Stimulated activated CD4-positive, alpha-beta T cell treated with anti-CD3 and anti-CD28 coated beads, Interleukin-4, amount 100 ng/mL, for 1 hour (primary cell): ENCODE results near the gene TBX2.
"Not testable (repeated sequence)": the region's sequence is repeated elsewhere in the genome, so short reads cannot be mapped to it uniquely, and the experiment has no call there.

Experiments used
- DNase-seq: peaks from one replicate; pipeline ENCODE4 v3.0.0-alpha.2; 2020

The TBX2 gene

DNA sequence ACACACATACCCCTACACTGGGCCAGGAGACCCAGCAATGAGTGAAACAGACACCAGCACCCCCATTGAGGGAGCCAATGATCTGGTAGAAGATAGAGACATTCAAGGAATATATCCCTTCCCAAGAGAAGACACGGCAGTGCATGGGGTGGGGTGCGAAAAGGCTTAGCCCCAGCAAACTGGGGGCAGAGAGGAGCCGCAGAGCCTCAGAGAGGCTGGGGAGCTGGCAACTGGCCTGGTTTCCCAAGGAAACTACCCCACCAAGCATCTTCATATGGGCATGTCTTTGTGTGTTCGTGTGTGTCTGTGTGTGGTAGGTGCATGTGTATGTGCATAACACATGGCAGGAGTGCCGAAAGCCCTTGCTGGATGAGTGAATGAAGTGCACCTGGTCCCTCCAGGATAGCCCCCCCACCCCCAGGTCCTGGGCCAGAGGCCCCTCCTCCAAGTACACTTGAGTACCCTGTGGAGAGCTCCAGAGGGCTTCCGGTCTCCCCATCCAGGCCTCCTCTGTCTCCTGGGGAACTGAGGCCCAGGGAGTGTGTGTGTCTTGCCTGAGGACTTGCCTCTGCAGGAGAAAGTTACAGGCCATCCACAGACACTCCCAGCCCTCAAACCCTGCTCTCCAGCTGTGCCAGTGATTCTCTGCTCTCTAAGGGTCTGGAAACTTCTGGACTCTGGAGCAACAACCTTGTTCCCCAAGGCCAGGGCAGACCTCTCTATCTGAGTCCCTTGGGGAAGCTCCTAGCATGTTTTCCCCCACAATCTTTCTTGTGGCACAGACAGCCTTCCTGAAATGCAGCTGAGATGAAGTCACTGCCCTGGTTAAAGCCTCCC lies 15.9 kb downstream of the TBX2 start:
- no peak for DNase-seq

DNA sequence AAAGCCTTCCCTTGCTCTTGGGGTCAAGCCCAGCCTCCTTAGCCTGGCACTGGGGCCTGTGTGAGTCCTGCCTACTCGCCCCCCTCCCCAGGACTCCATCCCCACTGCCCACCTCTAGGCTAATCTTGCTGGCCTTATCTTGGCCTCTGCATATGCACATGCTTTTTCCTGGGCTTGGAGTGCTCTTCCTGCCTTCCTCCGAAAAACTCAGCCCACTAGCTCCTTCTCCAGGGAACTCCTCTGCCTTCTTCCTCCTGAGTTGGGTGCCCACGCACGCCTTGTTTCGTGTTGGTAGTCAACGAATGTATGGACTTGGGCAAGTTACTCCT lies 16.5 kb downstream of the TBX2 start:
- no peak for DNase-seq

DNA sequence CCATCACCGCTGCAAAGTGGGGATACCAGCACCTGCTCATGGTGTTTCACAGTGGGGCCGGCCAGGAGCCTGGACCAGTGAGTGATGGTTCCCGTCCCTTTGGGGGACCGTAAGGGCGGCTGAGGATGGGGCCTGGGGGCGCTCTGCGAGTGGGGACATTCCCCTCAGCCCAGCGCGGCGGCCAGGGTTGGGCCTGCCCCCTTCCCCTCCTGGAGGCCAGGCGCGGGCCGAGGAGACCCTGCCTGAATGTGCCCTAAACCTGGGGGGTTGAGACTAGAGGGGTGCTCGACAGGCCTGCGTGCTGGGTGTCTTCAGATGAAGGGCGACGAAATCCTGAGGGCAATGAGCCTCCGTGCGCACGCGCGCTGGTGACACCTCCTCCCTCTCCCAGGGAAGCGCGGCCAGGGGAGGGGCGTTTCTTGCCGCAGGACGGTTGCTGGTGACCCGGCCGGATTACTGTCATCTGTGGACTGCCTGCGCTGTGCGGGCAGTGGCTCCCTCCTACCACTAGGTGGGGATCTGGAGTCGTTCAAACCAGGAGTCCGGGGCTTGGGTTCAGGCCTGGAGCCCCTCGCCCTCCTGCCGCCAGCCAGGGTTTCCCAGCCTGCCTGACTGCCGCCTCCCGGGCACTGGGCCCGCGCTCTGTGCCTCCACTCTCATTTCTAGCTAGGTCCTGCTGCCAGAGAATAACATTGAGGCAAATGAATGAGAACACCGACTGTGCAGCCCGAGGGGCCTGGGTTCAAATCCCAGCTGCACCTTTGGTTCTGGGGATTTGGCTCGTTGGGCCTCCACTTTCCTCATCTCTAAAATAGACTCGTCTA lies 17.1 kb downstream of the TBX2 start:
- DNase-seq = peak; percentile 62

DNA sequence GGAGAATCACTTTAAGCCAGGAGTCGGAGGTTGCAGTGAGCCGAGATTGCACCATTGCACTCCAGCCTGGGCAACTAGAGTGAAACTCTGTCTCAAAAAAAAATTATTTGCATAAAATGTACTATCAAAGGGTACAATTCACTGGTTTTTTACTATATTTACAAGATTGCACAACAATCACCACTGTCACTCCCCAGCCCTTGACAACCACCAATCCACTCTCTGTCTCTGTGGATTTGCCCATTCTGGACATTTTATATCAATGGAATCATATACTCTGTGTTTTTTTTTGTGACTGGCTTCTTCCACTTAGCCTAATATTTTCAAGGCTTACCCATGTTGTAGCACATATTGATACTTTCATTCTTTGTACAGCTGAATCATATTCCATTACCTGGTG lies 18.8 kb downstream of the TBX2 start:
- DNase-seq = no peak

DNA sequence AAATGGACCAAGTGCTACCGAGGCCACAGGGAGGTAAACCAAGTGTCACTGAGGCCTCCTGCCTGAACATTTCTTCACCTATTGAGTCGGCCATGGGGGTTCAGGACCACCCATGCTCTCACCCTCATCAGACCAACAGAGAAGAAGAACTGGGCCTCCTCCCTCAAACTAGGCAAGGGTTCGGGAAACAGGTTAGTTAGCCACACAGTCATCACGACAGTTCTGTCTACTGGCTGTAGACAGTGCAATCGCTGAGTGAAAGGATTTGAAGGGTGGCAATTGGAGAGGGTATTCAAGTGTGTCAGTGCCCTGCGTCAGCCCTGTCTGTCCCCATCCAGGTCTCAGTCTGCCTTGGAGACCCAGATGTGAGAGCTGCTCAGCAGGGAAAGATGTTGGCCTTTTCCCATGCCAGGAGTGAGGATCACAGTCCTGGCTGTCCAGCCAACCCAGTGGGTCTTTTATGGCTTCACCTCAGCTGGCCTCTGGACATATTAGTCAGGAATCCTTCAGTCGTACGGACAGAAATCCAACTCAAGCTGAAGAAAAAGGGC lies 19.9 kb downstream of the TBX2 start:
- no peak for DNase-seq

DNA sequence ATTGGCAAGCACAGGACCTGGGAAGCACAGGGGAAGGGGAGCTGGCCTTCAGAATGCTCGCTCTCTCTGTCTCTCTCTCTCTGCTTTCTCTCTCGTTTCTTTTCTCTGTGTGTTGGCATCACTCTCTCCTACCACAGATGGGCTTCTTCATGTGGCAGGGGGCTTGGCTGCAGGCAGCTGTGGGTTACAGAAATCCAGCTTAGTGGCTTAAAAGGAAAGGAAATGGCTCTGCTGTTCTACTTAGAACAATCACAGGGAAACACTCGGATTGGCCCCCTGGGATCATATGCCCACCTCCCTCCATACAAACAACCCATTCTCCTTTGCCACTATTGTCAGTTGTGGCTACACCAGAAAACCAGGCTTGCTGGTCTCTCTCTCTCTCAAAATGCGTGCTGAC lies 20.4 kb downstream of the TBX2 start:
- DNase-seq = no peak

DNA sequence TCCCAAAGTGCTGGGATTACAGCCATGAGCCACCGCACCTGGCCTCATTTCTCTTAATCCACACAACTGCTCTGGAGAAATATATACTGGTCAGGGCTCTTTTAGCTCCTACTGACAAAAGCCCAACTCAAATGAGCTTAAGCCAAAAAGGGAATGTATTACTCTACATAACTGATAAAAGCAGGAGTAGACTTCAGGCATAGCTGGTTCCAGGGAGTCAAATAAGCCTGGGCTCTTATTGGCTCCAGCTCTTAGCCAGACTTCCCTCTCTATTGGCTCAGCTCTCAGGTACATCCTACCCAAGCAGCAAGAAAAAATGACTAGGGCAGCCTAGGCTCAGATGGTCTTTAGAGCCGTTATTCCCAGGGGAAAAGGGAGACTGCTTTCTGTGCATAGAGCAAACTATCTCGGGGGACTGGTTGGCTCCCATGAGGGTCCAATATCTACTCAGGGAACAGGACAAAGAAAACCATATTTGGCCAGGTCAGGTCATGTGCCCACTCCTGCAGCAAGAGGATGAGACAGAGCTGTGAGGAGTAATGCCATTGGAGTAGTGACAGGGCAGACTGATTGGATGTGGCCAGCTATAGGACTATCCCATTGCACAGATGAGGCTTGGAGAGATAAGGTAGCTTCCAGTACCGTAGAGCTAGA lies 21.2 kb downstream of the TBX2 start:
- no peak for DNase-seq

DNA sequence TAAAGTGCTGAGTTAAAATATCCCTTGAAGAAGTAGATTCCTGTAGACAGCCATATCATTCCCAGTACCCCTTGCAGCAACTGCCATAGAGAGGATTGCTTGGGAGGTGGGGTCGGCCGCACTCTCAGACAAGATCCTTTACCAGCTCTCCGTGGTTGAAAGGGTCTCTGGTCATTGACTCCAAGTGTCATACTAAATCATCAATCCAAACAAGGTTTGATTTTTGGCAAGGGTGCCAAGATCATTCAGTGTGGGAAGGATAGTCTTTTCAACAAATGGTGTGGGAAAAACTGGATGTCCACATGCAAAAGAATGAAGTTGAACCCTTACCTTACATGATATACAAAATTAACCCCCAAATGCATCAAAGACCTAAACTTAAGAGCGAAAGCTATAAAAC lies 21.8 kb downstream of the TBX2 start:
- no peak for DNase-seq

DNA sequence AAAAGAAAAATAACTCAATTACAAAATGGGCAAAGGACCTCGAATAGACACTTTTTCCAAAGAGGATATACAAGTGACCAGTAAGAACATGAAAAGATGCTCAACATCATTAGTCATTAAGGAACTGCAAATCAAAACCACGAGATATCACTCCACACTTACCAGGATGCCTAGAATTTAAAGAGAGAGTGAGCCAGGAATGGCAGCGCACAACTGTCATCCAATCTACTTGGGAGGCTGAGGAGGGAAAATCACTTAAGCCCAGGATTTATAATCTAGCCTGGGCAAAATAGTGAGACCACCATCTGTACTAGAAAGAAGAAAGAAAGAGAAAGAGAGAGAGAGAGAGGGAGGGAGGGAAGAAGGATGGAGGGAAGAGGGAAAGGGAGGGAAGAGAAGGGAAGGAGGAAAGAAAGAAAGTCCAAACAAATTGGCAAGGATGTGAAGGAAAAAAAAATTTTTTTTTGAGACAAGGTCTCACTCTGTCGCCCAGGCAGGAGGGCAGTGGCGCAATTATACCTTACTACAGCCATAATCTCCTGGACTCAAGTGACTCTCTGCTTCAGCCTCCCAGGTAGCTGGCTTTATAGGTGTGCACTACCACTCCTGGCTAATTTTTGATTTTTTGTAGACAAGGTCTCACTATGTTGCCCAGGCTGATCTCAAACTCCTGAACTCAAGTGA lies 22.6 kb downstream of the TBX2 start:
- DNase-seq = no peak

DNA sequence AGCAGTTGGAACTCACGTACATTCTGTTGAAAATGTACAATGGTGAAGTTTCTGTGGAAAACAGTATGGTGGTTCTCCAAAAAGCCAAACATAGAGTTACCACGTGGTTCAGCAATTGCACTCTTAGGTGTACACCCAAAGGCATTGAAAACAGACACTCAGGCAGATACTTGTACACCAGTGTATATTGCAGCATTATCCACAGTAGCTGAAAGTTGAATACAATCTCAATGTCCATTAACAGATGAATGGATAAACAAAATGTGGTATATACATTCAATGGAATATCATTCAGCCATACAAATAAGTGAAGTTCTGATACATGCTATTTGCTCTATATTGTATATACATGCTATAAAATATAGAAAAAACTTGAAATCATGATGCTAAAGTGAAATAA lies 23.2 kb downstream of the TBX2 start:
- DNase-seq = no peak

DNA sequence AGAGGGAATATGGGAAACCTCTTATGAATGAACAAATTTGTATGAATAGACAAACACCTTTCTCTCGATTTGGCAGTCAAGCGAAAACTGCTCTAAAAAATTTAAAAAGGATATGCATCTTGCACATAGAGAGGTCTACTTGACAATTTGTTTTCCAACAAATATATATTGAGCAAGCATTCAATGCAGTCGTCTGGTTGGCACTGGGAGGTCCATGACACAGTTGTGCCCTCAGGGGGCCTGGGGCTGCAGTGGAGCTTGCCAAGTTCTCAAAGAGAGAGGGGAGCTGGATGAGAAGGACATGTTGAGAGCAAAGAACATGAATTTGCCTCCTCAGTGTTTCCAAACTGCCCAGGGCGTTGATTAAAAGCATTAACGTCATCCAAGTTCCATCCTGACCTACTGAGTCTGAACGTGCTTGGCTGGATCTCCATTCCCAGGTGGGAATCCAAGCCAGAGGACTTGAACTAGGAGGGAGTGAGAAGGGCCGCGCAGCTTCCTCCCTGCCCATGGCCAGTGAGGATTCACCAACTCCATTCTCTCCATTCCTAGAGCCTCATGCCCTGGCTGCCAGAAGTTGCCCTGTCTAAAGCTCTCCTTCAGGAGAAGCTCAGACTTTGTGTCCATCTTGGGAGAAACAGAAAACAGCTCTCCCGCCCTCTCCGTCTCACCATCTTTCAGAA lies 24.5 kb downstream of the TBX2 start:
- no peak for DNase-seq

DNA sequence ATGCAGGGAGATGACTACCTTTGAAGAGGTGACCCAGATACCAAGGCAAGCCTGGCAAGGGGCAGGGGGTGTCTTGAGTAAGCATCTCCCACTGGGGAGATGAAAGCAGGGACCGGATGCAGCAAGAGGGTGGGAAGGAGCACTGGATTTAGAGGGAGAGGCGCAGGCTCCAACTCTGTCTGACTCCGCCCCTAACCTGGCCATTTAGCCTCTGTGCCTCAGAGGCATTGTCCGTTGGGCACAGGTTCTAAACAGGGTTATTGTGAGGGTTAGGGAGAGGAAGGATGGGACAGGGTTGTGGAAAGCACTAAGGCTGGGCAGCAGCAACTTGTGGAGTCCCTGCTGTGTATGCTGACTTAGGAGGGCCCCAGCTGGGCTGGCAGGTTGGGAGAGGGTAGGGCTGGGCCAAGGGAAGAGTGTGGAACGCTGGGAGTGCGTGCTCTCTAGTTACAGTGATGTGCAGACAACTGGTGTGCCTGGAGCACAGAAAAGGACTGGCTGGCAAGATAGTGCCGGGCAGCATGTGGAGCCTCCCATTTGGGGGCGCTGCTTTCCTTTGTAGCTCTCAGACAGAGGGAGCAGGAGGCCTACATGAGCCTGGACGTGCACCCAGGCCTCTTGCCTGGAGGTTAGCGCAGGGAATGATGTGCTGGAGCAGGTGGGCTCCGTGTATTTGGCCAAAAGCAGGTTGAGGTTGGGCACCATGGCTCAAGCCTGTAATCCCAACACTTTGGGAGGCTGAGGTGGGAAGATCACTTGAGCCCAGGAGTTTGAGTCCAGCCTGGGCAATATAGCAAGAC lies 26.2 kb downstream of the TBX2 start:
- DNase-seq = no peak

DNA sequence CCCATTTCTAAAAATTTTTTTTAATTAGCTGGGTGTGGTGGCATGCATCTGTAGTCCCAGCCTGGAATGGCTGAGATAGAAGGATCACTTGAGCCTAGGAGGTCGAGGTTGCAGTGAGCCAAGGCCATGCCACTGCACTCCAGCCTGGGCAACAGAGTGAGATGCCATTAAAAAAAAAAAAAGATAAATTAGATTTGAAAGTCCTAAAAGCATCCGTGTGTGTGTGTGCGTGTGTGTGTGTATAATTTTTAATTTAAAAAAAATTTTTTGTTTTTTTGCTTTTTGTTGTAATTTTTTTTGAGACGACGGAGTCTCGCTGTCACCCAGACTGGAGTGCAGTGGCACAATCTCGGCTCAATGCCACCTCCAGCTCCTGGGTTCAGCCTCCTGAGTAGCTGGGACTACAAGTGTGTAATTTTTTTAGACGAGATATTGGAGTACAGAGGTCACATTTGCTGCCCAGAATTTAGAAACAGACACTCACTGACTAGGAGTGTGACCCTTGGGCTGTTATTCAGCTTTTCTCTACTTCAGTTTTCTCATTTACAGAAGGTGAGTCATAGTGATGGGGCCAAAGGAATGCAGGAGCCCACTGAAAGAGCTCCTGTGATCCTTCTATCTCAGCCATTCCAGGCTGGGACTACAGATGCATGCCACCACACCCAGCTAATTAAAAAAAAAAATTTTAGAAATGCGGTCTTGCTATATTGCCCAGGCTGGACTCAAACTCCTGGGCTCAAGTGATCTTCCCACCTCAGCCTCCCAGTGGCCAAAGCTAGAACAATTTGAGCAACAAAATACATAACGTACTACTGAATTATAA lies 27.1 kb downstream of the TBX2 start:
- DNase-seq = no peak

DNA sequence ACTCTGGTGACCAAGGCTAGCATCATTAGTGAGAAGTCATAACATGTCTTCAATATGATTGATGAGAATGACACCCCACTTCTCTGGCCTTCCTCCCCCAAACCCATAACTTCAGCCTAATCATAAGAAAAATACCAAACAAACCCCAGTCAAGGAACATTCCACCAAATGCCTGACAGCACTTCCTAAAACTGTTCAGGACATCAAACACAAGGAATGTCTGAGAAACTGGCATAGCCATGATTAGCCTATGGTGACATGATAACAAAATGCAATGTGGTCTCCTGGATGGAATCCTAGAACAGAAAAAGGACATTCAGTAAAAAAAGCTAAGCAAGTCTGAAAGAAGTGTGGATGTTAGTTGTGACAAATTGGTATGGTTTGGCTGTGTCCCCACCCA lies 27.9 kb downstream of the TBX2 start:
- DNase-seq = no peak

DNA sequence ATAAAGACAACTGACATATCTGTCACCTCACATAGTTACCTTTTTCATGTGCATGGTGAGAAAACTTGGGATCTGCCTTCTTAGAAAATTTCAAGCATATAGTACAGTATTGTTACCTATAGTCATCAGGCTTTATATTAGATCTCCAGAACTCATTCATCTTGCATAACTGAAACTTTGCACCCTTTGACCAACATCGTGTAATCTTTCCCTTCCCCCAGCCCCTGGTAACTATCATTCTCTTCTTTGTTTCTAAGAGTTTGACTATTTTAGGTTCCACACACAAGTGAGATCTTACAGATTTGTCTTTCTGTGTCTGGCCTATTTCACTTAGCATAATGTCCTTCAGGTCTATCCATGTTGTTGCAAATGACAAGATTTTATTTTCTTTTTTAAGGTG lies 29.6 kb downstream of the TBX2 start:
- no peak for DNase-seq

DNA sequence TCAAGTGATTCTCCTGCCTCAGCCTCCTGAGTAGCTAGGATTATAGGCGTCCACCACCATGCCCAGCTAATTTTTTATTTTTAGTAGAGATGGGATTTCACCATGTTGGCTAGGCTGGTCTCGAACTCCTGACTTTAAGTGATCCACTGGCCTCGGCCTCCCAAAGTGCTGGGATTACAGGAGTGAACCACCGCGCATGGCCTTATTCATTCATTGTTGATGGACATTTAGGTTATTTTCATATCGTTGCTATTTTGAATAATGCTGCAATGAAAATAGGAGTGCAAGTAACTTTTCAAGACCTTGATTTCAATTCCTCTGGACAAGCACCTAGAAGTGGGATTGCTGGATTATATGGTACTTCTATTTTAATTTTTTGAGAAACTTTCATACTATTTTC lies 30.2 kb downstream of the TBX2 start:
- DNase-seq = not testable (repeated sequence)

DNA sequence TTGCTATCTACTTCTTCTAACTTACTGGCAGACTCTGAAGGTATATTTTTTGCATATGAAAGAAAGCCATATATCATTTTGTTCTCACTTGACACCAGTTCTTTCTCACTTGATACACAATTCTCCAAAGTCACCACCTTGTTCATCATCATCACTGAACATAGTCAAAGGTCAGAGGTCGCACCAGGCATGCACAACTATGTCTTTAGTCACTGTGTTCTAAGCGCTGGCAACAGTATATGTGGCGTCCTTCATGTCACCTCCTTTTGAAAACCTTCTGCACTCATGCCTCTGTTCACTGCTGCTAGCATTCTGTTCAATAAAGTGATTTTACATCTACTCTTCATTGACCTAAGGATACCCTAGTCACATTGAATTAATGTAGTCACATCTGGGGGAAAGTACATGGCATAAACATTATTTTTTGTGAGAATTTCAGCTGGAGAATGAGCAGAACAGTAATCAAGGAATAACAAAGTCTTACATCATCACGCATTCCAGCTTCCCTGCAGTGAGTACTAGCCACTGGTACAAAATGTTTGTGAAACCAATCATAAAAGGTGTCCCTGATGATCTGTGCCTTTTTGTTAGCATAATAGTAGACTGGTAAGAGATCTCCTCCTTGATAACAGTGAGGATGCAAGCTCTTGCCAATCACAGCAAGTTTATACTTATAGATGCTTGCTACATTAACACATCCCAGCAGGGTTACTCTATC lies 32.1 kb downstream of the TBX2 start:
- no peak for DNase-seq

DNA sequence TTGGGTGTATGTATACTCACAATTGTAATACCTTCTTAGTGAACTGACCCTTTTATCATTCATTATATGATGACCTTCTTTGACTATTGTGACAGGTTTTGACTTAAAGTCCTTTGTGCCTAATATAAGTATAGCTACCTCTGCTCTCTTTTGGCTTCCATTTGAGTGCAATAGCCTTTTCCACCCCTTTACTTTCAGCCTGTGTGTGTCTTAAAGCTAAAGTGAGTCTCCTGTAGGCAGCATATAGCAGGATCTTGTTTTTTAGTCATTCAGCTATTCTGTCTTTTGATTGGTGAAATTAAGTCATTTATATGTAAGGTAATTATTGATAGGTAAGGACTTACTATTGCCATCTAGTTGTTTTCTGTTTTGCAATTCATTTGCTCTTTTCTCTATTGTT lies 36.6 kb downstream of the TBX2 start:
- no peak for DNase-seq

DNA sequence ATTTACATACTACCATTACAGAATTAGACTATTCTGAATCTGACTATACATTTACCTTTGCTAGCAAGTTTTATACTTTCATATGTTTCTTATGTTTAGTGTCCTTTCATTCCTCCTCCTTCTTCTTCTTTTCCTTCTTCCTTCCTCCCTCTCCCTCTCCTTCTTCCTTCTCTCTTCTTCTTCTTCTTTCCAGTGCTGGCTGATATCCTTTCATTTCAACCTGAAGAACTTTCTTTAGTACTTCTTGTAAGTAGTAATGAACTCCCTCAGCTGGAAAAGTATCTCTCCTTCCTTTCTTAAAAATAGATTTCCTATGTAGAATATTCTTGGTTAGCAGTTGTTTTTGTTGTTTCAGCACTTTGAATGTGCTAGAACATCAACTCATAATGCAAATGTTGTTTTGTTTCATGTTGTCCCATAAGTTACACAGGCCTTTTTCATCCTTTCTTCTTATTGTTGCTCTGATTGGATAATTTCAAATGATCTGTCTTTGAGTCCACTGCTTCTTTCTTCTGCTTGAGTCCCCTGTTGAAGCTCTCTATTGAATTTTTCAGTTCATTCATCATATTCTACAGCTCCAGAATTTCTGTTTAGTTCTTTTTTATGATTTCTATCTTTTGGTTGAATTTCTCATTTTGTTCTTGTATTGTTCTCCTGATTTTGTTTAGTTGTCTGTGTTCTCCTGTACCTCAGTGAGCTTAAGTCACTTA lies 37.5 kb downstream of the TBX2 start:
- no peak for DNase-seq
